Mammary epithelial cell (primary cell): ENCODE results near the gene MYADML2.

Experiments
- EZH2 ChIP-seq: IDR thresholded peaks from 2 replicates; pipeline ENCODE4 v1.6.1; 2012; ENCODE audit warnings: low read length, inconsistent platforms, borderline replicate concordance
- TF ChIP-seq, protein P1 (sequence below), 2 donors: IDR thresholded peaks in 1 of 2; conservative IDR thresholded peaks in 1 of 2; 2 replicates each; pipeline ENCODE4 v1.5.1; 2011 to 2012; ENCODE audit warnings: inconsistent platforms in 2 of 2, low read length in 2 of 2, mild to moderate bottlenecking in 2 of 2, control low read depth in 1 of 2, low read depth in 1 of 2; ENCODE audit not compliant: insufficient read depth in 1 of 2; ENCODE audit errors: extremely low read depth in 1 of 2

DNA sequence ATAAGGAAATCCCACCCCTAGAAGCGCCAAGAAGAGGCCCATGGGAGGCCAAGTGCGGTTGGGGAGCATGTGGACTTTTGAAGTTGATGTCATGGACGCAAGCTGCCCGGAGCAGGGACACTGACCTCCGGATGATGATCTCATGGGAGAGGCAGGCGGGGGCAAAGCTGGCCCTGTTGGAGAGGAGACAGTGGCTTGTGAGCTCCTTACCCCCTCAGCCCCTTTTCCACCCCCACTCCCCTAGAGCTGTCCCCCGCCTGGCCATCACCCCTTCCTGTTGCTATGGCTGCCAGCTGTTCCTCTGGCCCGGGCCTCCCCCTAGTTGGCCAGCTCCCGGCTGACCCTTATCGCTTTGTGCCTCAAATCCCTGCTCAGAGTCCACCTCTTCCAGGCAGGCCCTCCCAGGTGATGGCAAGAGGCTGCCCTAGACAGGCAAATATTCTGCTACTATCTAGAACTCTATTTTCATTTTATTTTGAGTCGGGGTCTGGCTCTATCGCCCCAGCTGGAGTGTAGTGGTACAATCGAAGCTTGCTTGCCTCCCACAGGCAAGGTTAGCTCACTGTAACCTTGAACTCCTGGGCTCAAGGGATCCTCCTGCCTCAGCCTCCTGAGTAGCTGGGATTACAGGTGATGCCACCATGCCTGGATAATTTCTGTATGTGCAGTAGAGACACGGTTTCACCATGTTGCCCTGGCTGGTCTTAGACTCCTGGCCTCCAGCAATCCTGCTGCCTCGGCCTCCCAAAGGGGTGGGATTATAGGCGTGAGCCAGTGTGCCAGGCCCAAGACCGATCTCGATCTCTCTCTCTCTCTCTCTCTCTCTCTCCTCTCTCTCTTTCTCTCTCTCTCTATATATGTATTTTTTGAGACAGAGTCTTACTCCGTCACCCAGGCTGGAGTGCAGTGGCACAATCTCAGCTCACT is 7.4 kb upstream of the MYADML2 start:
- TF ChIP-seq, protein P1, sequence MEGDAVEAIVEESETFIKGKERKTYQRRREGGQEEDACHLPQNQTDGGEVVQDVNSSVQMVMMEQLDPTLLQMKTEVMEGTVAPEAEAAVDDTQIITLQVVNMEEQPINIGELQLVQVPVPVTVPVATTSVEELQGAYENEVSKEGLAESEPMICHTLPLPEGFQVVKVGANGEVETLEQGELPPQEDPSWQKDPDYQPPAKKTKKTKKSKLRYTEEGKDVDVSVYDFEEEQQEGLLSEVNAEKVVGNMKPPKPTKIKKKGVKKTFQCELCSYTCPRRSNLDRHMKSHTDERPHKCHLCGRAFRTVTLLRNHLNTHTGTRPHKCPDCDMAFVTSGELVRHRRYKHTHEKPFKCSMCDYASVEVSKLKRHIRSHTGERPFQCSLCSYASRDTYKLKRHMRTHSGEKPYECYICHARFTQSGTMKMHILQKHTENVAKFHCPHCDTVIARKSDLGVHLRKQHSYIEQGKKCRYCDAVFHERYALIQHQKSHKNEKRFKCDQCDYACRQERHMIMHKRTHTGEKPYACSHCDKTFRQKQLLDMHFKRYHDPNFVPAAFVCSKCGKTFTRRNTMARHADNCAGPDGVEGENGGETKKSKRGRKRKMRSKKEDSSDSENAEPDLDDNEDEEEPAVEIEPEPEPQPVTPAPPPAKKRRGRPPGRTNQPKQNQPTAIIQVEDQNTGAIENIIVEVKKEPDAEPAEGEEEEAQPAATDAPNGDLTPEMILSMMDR (conservative IDR thresholded peaks at IDR 0.05 in 1 of 2, IDR thresholded peaks at IDR 0.05 in 1 of 2; ENCODE audit: extremely low read depth in 1 of 2, insufficient read depth in 1 of 2, low read depth in 1 of 2, low read length in 2 of 2), result no peak
- TF ChIP-seq EZH2, result no peak
